ENCODE results near the gene TMEM219.
"Not testable (repeated sequence)": the region's sequence is repeated elsewhere in the genome, so short reads cannot be mapped to it uniquely, and the experiment has no call there.

TMEM219 gene

DNA sequence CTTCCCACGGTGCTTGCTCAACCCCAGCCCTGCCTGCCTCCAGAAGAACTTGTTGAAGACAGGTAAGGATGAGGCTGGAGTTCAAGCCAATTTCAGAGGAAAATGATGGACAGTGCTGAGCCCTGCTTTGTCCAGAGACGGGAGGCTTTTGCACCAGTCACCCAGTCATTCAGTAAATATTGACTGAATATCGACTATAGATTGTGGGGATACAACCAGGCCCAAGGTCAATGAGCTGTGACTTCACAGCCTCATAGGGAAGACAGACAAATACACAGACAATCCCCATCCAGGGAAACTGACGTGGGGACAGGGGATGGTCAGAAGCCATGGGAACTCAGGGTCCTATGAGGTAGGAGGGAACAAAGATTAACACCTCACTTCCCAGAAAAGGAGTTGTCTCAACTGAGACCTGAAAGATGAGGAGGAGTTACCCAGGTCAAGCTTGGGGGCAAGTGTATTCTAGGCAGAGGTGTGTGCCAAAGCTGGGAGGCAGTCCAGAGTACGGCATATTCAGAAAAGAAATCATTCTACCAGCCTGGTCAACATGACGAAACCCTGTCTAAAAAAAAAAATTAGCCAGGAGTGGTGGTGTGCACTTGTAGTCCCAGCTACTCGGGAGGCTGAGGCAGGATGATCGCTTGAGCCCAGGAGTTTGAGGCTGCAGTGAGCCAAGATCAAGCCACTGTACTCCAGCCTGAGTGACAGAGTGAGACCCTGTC is 54.8 kb downstream of the TMEM219 start:
- no peak for DNase-seq

DNA sequence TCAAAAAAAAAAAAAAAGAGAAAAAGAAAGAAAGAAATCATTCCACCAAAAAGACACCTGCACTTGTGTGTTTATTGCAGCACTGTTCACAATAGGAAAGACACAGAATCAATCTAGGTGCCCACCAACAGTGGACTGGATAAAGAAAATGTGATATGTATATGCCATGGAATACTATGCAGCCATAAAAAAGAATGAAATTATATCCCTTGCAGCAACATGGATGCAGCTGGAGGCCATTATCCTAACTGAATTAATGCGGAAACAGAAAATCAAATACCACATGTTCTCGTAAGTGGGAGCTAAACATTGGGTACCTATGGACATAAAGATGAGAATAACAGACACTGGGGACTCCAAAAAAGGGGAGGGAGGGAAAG is 55.4 kb downstream of the TMEM219 start:
- no peak for DNase-seq

DNA sequence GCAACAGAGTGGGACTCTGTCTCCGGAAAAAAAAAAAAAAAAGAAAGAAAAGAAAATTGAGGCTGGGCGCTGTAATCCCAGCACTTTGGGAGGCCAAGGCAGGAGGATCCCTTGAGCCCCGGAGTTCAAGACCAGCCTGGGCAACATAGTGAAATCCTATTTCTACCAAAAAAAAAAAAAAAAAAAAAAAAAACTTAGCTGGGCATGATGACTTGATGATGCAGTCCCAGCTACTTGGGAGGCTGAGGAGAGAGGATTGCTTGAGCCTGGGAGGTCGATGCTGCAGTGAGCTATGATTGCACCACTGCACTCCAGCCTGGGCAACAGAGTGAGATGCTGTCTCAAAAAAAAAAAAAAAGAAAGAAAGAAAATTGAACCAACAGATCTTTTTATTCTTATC is 56.1 kb downstream of the TMEM219 start:
- DNase-seq: not testable (repeated sequence)

DNA sequence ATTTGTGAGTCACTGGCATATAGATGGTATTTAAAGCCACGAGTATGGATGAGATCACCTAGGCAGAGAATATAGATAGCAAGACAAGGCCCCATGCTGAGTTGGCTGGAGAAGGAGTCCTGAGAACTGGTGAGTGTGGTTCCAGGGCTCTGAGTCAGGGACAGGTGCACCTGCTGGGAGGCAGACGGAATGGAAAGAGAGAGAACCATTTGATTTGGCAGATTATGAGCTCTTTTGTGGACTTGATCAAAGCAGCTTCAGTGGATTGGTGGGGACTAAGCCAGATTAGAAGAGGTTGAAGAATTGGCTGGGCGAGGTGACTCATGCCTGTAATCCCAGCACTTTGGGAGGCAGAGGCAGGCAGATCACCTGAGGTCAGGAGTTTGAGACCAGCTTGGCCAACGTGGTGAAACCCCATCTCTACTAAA is 56.9 kb downstream of the TMEM219 start:
- DNase-seq: no peak
